Measurements from ENCODE around the gene LMNA.
"Not testable (repeated sequence)": the region's sequence is repeated elsewhere in the genome, so short reads cannot be mapped to it uniquely, and the experiment has no call there.

LMNA gene

GRCh38 chr1:156167536-156167935 is 53.0 kb downstream of the LMNA start:
- DNase-seq: no peak

DNA sequence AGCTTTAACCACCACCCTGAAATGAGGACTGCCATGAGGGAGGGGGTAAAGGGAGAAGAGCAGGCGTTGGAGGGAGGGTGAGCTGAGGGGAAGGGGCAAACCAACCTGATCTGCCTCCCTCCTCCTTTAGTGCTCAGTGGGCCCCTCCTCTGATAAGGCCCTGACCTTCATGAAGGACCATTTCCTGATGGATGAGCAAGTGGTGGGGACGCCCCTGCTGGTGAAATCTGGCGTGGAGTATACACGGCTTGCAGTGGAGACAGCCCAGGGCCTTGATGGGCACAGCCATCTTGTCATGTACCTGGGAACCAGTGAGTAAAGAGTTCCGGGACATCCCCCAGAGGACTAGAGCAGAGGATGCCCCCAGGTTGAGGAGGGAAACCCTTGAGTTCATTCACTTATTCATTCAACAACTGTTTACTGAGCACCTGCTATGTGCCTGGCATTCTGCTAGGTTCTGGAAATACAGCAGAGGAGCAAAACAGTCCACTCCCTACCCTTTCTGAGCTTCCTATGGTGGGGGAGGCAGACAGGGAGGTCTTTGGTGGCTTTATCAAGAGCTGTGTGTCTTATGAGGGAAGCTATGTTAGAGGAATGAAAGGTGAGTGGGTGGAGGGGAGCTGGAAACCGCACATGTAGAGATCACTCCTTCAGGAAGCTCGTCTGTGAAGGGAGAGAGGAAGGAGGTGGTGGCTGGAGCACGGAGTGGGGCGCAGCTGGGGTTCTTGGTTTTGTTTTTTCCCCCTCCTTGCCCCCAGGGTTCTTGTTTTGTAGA is 58.4 kb downstream of the LMNA start:
- no peak for DNase-seq

- no peak for DNase-seq
Measured at GRCh38 chr1:156176610-156177210, 62.2 kb downstream of the LMNA start.

DNA sequence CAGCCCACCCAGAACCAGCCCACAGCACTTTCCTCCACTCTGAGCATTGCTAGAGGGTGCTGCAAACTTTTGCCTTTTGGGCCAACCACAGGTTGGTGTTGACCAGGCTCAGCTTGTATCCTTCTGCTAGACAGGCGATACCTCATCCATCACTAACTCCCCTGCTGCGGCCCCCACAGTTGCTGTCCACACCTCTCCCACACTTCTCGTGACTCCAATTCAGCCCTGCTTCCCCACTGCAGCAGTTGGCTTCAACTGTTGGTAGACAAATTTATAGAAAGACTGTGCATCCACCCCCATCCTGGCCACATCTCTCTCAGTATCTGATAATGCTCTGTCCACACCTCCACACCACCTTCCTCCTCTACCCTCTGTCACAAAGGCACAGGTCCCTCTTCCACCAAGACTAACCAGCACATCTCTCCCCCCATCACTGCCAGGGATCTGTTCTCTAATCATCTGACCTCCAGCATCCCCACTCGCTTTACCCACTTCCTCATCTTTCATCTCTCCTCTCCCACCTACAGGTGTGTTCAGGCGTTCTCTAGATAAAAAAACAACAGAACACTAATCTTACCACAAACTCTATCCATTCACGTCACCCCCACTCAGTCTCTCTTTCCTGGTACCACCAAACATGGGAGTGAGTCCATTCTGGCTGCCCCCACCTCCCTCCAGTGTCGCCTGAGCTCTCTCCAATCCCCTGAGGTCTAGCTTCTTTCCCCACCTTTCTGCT is 63.6 kb downstream of the LMNA start:
- no peak for DNase-seq

DNA sequence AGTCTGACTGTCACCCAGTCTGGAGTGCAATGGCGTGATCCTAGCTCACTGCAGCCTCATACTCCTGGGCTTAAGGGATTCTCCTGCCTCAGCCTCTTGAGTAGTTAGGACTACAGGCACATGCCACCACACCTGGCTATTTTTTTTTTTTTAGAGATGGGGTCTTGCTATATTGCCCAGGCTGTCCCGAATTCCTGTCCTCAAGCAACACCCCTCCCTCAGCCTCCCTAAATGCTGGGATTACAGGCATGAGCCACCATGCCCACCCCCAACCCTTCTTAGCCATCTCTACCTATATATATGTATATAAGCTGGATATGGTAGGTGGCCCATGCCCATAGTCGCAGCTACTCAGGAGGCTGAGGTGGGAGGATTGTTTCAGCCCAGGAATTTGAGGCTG is 66.0 kb downstream of the LMNA start:
- no peak for DNase-seq

- DNase-seq: not testable (repeated sequence)
Measured at GRCh38 chr1:156181391-156181924, 66.9 kb downstream of the LMNA start.

DNA sequence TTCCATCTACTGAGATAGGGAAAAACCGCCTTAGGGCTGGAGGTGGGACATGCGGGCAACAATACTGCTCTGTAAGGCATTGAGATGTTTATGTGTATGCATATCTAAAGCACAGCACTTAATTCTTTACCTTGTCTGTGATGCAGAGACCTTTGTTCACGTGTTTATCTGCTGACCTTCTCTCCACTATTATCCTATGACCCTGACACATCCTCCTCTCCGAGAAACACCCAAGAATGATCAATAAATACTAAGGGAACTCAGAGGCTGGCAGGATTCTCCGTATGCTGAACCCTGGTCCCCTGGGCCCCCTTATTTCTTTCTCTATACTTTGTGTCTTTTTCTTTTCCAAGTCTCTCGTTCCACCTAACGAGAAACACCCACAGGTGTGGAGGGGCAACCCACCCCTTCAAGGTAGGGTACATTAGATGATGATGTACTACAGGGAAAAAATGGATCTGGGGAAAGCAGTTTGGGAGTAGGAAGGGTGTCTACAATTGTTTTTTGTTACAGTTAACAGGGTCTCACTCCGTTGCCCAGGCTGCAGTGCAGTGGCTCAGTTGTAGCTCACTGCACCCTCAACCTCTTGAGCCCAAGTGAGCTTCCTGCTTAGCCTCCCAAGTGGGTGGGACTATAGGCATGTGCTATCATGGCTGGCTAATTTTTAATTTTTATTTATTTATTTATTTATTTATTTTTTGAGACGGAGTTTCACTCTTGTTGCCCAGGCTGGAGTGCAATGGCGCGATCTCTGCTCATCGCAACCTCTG is 67.7 kb downstream of the LMNA start:
- DNase-seq: not testable (repeated sequence)

GRCh38 chr1:156186347-156187177 is 72.1 kb downstream of the LMNA start:
- DNase-seq: not testable (repeated sequence)

All from activated T-cell treated with anti-CD3 and anti-CD28 coated beads, Interleukin-2, amount 50 U/mL, for 1 hour (primary cell).